ENCODE results near the gene PRDM11. TPM values are rescaled to one million over a fixed set of nuclear protein-coding genes. Genes with fewer than 3 reads are reported as not detected.

PRDM11 gene
- total RNA-seq, 1 experiment from 2014 or later = 8.3 TPM

- POLR2A ChIA-PET = no interaction called here
- no peak for TF ChIP-seq ZNF425 (CRISPR knock-in tag; conservative IDR thresholded peaks at IDR 0.05)
- no peak for TF ChIP-seq JAZF1 (CRISPR knock-in tag; IDR thresholded peaks at IDR 0.05)
- TF ChIP-seq GTF2I (CRISPR knock-in tag; conservative IDR thresholded peaks at IDR 0.05) = no peak
- TF ChIP-seq OVOL2 (CRISPR knock-in tag; IDR thresholded peaks at IDR 0.05; ENCODE audit: borderline replicate concordance) = no peak
- no peak for TF ChIP-seq CREB1 (CRISPR knock-in tag; IDR thresholded peaks at IDR 0.05)
- no peak for TF ChIP-seq ZNF232 (CRISPR knock-in tag; IDR thresholded peaks at IDR 0.05)
- no peak for TF ChIP-seq GRHL2 (CRISPR knock-in tag; IDR thresholded peaks at IDR 0.05; ENCODE audit: insufficient replicate concordance, severe bottlenecking)
- no peak for TF ChIP-seq FOXJ3 (CRISPR knock-in tag; IDR thresholded peaks at IDR 0.05; ENCODE audit: borderline replicate concordance)
- TF ChIP-seq TP53 (CRISPR knock-in tag; IDR thresholded peaks at IDR 0.05) = no peak
- TF ChIP-seq ZSCAN18 (CRISPR knock-in tag; IDR thresholded peaks at IDR 0.05) = no peak
- no peak for TF ChIP-seq ZNF219 (CRISPR knock-in tag; IDR thresholded peaks at IDR 0.05; ENCODE audit: borderline replicate concordance)
- Mint-ChIP-seq H3K4me3 (no peak overlapping the region), H3K9me3 (peaks cover 15% of the 10 kb centered on the region), H3K27me3 (ENCODE audit: low read depth) (peaks cover 4% of the 10 kb centered on the region; the same call in 1 of the 2 replicates), H3K4me1 (peaks cover 14% of the 10 kb centered on the region), H3K36me3 (no peaks in the 10 kb centered on the region), H3K27ac (no peak overlapping the region)
- CTCF ChIA-PET = interaction anchor here (1.9 kb wide), 1 partner anchor 40 kb away, joined by 7 read pairs; no protein-coding TSS in a partner anchor
- ATAC-seq = no peak
- no peak for DNase-seq (ENCODE audit: low spot score)
Measured at GRCh38 chr11:45150943-45151342, 4.5 kb downstream of the PRDM11 start.

- CTCF ChIA-PET = interaction anchor here (1.9 kb wide), 1 partner anchor 41 kb away, joined by 7 read pairs; no protein-coding TSS in a partner anchor
- peak overlapping the region; percentile 49; the same call in 1 of the 2 replicates for H3K27ac Mint-ChIP-seq
- no peak for DNase-seq (ENCODE audit: low spot score)
Measured at GRCh38 chr11:45151362-45151982, 5.0 kb downstream of the PRDM11 start.

More at GRCh38 chr11:45151362-45151982, 5.0 kb downstream of the PRDM11 start:
- POLR2A ChIA-PET = no interaction called here
- H3K4me1 Mint-ChIP-seq = peaks cover 13% of the 10 kb centered on the region
- H3K4me3 Mint-ChIP-seq = no peak overlapping the region
- peaks cover 4% of the 10 kb centered on the region; the same call in 1 of the 2 replicates for H3K27me3 Mint-ChIP-seq (ENCODE audit: low read depth)
- H3K9me3 Mint-ChIP-seq = peaks cover 15% of the 10 kb centered on the region
- no peaks in the 10 kb centered on the region for H3K36me3 Mint-ChIP-seq
- TF ChIP-seq JAZF1 (CRISPR knock-in tag; IDR thresholded peaks at IDR 0.05) = no peak
- no peak for TF ChIP-seq HMGA2 (CRISPR knock-in tag; IDR thresholded peaks at IDR 0.05)
- no peak for TF ChIP-seq KAT7 (CRISPR knock-in tag; IDR thresholded peaks at IDR 0.05; ENCODE audit: borderline replicate concordance)
- no peak for TF ChIP-seq ELF4 (CRISPR knock-in tag; IDR thresholded peaks at IDR 0.05; ENCODE audit: low read depth)
- TF ChIP-seq ZNF263 (CRISPR knock-in tag; IDR thresholded peaks at IDR 0.05; ENCODE audit: low read depth) = no peak
- TF ChIP-seq MXD4 (CRISPR knock-in tag; IDR thresholded peaks at IDR 0.05; ENCODE audit: borderline replicate concordance) = no peak
- no peak for TF ChIP-seq ATF1 (CRISPR knock-in tag; IDR thresholded peaks at IDR 0.05)
- no peak for TF ChIP-seq ESRRA (CRISPR knock-in tag; IDR thresholded peaks at IDR 0.05; ENCODE audit: borderline replicate concordance)
- no peak for TF ChIP-seq TP53 (CRISPR knock-in tag; IDR thresholded peaks at IDR 0.05)
- no peak for TF ChIP-seq ETV6 (CRISPR knock-in tag; IDR thresholded peaks at IDR 0.05)
- TF ChIP-seq MLX (CRISPR knock-in tag; IDR thresholded peaks at IDR 0.05) = no peak
- no peak for TF ChIP-seq SMAD3 (CRISPR knock-in tag; IDR thresholded peaks at IDR 0.05; ENCODE audit: borderline replicate concordance)
- TF ChIP-seq TEAD1 (CRISPR knock-in tag; IDR thresholded peaks at IDR 0.05) = no peak
- no peak for TF ChIP-seq CTCF (IDR thresholded peaks at IDR 0.05)
- no peak for ATAC-seq
